GM18951 (cell line): ENCODE results near the gene TMEM191C.

ENCODE experiments used
- POLR2A ChIP-seq: IDR thresholded peaks from 4 replicates; pipeline ENCODE4 v1.6.1; 2011; ENCODE audit warnings: mild to moderate bottlenecking; ENCODE audit not compliant: insufficient read length, insufficient read depth; ENCODE audit errors: extremely low read depth
- in situ Hi-C: fragments of 300-500 bp; cut with MboI; formaldehyde crosslinking; loops from one replicate; pipeline ENCODE4 v1.12.0; 2022; ENCODE audit warnings: low sequenced_read_pairs, mixed read lengths, inconsistent platforms; ENCODE audit not compliant: unreplicated experiment

TMEM191C gene

DNA sequence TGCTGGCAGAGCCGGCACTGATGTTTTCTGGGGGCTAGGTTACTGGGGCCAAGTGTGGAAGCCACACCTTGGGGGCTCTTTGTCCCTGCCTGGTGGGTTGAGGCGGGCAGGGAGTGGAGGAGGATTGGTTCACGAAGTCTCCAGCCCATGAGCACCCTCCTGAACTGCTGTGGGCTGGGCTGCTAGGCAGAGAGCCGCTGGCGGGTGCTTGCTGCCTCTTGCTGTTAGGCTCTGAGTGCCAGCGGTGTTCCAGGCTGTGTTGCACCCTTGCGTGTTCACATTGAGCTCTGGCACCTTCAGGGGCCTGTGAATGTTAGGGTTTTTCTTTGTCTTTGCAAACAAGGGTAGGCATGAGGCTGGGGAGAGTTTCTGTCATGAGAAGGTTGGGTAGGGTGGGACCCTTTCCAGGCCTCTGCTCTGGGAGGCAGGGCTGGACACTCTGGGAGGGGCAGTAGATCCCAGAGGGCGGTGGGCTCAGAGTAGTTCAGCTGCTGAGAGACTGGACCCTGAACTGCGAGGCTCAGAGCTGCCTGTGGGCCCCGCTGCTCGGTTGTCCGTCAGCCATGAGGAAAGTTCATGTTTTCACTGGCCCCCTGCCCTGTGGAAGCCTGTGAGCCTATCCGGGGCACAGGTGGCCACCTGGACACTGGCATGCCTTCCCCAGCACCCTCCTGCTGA lies 24.0 kb upstream of the TMEM191C start:
- in situ Hi-C loops: no loop called here
- TF ChIP-seq POLR2A: no peak

DNA sequence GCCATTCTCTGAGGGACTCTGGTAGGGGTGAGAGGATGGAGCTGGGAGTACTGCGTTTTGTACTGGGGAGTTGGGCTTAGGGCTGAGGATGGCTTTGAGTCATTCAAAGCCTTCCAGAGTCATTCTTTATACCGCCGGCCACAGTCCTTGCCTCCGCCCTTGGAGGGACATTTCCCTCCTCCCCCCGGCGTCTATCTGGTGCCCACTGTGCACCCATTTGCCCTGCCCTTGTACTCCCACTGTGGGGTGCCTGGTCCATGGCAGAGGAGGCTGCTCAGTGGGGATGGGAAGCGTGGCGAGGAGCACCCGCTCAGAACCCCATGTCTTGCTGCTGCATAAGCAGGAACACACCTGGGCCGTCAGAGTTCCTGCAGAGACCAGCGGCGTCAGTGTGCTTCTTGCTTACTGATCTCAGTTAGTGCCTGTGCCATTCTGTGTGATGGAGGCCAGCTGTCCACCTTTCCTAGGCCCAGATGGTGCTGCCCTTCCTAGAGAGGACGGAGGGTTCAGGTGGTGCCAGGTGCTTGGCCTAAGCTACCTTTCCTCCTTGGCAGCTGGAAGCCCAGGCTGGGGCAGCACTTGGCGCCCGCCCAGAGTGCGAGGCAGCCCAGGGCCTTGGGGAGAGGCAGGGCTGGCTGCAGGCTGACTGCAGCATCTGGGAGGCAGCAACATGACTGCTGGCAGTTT lies 23.3 kb upstream of the TMEM191C start:
- in situ Hi-C loops: no loop called here
- no peak for TF ChIP-seq POLR2A

DNA sequence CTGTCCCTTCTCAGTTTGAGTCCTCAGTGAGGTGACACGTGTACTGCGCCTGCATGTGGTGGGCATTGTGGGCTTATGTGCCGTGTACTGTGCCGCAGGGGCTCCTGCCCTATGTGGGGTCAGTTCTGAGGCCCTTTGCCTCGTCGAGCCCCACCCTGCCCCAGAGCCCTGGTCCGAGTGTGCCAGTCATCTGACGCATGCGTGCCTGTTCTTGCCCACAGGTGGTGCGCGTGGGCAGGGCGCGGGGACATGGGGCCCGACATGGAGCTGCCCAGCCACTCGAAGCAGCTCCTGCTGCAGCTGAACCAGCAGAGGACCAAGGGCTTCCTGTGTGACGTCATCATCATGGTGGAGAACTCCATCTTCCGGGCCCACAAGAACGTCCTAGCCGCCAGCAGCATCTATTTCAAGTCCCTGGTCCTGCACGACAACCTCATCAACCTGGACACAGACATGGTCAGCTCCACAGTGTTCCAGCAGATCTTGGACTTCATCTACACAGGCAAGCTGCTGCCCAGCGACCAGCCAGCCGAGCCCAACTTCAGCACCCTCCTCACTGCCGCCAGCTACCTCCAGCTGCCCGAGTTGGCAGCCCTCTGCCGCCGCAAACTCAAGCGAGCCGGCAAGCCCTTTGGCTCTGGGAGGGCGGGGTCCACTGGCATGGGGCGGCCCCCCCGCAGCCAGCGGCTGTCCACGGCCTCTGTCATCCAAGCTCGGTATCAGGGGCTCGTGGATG lies 22.3 kb upstream of the TMEM191C start:
- no peak for TF ChIP-seq POLR2A
- in situ Hi-C loops: no loop called here

DNA sequence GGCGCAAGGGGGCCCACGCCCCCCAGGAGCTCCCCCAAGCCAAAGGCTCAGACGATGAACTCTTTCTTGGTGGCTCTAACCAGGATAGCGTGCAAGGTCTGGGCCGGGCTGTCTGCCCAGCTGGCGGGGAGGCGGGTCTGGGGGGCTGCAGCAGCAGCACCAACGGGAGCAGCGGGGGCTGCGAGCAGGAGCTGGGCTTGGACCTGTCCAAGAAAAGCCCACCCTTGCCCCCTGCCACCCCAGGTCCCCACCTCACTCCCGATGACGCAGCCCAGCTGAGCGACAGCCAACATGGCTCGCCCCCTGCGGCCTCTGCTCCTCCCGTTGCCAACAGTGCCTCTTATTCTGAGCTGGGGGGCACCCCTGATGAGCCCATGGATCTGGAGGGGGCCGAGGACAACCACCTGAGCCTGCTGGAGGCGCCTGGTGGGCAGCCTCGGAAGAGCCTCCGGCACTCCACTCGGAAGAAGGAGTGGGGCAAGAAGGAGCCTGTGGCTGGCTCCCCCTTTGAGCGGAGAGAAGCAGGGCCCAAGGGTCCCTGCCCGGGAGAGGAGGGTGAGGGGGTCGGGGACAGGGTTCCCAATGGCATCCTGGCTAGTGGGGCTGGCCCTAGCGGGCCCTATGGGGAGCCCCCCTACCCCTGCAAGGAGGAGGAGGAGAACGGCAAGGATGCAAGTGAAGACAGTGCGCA lies 21.6 kb upstream of the TMEM191C start:
- in situ Hi-C loops: no loop called here
- TF ChIP-seq POLR2A: no peak

DNA sequence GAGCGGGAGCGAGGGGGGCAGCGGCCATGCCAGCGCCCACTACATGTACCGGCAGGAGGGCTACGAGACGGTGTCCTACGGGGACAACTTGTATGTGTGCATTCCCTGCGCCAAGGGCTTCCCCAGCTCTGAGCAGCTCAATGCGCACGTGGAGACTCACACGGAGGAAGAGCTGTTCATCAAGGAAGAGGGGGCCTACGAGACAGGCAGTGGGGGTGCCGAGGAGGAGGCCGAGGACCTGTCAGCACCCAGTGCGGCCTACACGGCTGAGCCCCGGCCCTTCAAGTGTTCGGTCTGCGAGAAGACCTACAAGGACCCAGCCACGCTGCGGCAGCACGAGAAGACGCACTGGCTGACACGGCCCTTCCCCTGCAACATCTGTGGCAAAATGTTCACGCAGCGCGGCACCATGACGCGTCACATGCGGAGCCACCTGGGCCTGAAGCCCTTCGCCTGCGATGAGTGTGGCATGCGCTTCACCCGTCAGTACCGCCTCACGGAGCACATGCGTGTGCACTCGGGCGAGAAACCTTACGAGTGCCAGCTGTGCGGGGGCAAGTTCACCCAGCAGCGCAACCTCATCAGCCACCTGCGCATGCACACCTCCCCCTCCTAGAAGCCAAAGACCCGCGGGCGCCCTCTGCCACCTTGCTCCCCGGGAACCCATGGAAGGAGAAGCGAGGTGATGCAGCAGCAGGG lies 20.9 kb upstream of the TMEM191C start:
- TF ChIP-seq POLR2A: no peak
- in situ Hi-C loops: no loop called here

DNA sequence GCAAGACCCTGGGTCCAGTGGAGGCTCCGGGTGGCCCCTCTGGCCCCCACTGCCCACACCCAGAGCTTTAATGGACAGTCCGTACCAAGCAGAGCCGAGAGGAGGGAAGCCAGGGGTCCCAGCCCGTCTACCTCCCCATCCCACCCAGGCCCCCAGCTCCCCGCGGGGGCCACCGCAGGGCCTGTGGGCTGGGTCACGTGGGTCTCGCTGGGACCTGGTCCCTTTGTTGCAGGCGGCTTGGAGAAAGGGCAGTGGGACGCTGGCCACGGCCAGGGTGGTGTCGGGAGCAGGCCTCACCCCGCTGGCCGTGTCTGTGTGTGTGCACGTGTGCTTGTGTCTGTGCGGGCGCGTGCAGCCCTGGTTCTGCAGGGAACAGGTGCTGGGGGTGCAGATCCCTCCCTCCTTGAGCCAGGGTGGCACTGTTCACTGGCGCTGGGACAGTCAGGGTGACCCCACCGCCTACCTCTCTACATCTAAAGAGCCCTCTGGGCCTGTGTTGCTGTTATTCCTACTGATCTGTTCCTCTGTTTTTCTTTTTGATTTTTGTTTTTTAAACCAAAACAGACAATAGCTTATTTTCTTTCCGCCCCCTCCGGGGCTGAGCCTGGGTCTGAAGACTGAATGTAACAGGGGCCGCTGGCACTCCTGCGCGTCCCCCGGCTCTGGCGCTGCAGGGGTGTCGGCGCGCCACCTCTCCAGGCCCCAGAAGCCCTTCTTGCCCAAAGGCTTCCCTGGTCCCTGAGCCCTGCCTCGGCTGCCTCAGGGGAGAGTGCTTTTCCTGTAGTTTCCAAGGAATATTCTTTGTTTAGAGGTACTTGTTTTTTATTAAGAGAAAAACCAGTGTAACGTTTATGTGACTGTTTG lies 20.1 kb upstream of the TMEM191C start:
- in situ Hi-C loops: no loop called here
- TF ChIP-seq POLR2A: no peak

DNA sequence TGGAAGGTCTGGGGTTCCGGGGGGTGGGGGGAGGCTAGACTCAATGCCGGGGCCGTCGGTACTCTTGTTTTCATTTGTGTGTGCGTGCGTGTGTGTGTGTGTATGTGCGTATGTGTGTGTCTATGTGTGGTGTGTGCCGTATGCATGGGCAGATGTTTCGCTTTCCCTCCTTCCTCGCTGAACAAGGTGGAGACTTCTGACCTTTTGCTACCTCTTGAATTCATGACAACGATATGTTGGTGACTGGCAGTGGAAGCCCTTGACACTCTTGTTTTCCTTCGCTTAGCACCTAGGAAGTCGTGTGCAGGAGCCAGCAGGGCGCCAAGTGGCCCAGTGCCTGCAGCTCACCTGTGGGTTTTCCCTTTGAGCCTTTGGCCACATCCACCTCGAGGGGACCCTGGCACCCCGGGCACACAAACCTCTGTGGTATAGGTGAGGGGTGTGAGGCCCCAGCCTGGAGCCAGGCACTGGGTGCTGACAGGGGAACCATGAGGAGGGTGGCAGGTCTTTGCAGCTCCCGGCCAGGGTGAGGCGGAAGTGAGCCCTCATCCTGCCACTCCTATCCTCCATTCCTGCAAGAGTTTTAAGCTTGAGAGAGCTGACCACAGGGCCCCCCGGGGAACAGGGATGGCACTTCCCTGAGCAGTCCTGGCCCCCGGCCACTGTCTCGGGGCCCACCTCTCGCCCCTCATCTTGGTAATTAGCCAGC lies 19.3 kb upstream of the TMEM191C start:
- in situ Hi-C loops: no loop called here
- TF ChIP-seq POLR2A: no peak

DNA sequence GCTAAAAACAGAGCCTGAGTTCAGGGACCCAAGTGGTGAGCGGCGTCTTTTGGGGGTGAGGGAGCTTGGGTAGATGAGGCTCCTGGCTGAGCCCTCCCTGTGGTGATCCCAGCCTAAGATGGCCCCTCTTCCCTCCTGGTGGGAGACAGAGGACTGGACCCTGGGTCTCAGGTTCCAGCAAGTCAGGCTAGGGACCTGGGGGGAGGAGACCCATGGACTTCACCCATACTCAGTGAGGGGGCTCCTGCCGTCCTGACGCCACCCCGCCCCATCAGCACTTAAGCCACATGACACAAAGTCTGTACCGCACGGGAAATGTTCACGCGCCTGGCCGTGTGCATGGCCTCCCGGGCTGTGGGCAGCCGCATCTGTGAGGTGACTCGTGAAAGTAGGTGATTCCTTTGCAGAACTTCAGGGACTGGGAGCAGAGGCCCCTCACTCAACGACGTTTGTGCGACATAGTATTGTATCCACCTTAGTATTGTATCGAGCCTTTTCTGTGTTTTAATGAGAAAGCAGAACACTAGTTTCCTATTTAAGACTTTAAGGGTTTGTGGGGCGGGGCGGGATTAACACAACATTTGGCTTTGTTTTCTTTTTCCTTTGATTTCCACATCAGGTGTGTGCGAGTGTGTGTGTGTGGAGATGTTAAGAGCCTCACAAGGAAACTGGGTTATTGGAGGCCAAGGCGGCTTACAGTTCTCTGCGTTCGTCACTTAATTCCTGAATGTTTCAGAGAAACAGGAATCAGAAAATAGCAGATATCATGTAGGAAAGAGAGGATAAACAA lies 18.4 kb upstream of the TMEM191C start:
- in situ Hi-C loops: no loop called here

DNA sequence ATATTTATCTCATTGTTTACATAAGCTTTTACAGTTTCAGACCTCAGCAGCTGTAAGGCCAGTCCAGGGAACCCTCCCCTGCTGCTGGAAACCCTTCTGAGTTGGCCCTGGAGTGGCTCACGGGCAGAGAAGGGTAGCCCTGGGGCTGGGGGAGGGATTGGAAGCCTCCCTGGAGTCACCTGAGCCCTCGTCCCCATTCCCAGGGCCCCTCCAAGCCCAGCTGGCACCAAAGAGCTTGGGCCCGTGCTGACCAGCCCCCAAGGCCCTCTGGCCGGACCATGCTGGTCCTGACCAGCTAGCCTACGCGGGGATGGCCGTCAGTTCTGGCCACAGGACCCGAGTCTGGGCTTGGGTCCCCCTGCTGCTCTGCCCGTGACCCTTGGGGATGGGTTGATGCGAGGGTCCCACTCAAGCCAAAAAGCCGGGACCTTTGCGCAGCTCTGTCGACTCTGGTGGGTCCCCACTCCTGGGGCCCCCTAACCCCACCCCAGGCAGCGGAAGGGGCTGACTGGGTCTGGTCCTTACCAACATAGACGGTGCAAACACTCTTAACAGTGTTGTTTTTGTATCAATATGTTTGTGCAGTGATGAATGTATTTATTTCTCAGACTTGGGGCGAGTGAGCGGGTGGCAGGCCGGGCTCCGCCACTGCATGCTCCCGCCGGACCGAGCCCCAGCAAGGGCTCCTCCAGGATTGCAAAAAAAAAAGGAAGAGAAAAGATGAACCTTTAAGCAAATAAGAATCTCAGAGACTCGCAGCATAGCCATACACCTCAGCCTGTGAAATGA lies 17.5 kb upstream of the TMEM191C start:
- no peak for TF ChIP-seq POLR2A
- in situ Hi-C loops: no loop called here

More for the DNA sequence above, 18.4 kb upstream of the TMEM191C start:
- TF ChIP-seq POLR2A: no peak

DNA sequence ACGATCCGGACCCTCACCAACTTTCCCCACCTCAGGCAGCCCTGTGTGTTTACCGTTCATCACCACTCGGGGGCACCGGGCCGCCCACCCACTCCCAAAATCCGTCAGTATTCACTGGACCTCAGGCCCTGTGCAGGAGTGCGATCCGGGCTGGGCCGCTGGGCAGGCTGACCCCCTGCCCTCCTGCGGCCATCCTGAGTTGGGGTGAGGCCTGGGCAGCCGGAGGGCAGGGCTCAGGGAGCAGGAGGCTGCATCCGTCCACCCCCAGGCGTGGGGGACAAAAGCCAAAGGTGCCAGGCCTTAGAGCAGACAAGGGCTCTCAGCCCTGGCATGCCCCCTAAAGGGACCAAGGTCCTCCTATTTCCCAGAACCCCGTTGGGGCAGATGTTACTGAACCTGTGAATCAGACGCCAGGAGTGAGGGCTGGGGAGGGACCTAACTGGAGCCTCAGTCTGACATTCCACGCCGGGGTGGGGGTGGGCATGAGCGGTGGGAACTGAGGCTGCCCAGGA lies 16.8 kb upstream of the TMEM191C start:
- in situ Hi-C loops: no loop called here
- no peak for TF ChIP-seq POLR2A
